Epidermal melanocyte (primary cell): ENCODE results near the gene MRPS27.
"Not testable (repeated sequence)": the region's sequence is repeated elsewhere in the genome, so short reads cannot be mapped to it uniquely, and the experiment has no call there.

Experiments used
- DNase-seq: peaks from one replicate; pipeline ENCODE4 v3.0.0; 2011; ENCODE audit warnings: low spot score; ENCODE audit not compliant: insufficient read length

The MRPS27 gene

DNA sequence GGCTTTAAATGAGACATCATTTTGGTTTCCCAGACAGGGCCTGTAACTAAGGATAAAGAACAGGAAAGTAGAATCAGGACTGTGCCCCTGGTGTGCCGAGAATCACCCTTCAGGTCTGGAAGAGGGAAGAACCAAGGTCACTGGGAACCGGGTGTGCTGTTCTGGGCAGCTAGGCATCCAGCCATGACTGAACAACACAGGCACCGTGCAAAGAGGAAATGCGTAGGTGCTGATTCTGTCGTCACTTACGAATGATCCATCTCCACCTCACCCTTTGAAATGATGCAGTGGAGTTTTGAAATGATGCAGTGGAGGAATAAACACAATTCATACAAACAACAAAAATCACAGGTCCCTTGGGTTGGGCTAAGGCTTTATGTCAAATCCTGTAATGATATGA, 148.4 kb downstream of the MRPS27 start:
- DNase-seq: no peak

DNA sequence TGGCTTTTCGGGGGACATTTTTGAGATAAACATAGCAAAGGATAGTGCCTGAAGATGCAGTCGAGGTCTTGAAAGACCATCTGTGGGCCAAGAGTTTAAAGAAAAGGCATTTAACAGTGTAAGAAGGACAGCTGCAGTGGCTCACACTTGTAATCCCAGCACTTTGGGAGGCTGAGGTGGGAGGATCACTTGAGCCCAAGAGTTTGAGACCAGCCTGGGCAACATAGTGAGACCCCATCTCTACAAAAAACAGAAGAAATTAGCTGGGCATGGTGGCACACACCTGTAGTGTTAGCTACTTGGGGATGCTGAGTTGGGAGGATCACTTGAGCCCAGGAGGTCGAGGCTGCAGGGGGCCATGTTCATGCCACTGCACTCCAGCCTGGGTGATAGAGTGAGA, 148.9 kb downstream of the MRPS27 start:
- DNase-seq: not testable (repeated sequence)

DNA sequence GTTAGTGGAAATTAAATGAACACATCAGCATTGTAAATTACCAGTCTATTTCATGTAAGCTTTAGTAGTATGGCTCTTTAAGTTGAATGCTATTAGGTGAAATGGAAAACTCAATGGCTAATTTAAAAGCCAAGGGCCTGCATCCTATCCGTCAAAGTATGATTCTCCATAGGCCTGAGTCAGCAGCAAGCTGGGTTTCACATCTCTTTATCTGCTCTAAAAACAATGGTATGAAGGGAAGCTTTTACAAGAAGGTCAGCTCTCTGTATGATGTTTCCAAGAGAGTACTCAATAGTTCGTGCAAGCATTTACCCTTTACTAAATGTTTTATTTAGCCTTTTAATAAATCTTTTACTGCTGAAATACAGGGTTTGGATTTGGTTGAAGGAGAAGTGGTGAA, 149.9 kb downstream of the MRPS27 start:
- no peak for DNase-seq
